Retinal pigment epithelial cell (primary cell): Measurements from ENCODE around the gene CCDC57.
"Not testable (repeated sequence)": the region's sequence is repeated elsewhere in the genome, so short reads cannot be mapped to it uniquely, and the experiment has no call there.

Experiments used
- DNase-seq: peaks from one replicate; pipeline ENCODE4 v3.0.0-alpha.2; 2010; ENCODE audit warnings: low read depth
- H3K4me3 ChIP-seq: 2 replicates; pipeline ENCODE4 v1.5.1; 2011; ENCODE audit warnings: mild to moderate bottlenecking, low read length, control low read depth, moderate library complexity
- TF ChIP-seq, protein P1 (sequence below): conservative IDR thresholded peaks from 2 replicates; pipeline ENCODE4 v1.5.1; 2011; ENCODE audit warnings: low read depth, low read length, control low read depth, inconsistent platforms

The CCDC57 gene

DNA sequence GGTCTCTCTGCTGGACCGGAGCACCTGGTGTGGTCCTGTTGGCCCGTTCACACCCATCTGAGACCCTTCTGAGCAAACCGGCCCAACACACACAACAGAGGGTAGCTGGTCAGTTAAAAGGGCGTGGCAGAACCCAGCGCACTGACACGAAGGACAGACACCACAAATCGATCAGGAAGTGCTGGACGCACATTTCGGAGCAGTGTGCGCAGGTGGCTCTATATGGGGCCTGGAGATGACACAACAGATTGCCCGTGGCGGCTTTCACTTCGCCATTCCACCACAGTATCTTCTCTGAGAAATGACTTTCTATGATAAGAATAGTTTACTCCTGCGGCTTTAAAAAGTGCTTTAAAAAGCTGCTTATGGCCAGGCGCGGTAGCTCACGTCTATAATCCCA, 12.5 kb downstream of the CCDC57 start:
- DNase-seq = no peak
- TF ChIP-seq, protein P1, sequence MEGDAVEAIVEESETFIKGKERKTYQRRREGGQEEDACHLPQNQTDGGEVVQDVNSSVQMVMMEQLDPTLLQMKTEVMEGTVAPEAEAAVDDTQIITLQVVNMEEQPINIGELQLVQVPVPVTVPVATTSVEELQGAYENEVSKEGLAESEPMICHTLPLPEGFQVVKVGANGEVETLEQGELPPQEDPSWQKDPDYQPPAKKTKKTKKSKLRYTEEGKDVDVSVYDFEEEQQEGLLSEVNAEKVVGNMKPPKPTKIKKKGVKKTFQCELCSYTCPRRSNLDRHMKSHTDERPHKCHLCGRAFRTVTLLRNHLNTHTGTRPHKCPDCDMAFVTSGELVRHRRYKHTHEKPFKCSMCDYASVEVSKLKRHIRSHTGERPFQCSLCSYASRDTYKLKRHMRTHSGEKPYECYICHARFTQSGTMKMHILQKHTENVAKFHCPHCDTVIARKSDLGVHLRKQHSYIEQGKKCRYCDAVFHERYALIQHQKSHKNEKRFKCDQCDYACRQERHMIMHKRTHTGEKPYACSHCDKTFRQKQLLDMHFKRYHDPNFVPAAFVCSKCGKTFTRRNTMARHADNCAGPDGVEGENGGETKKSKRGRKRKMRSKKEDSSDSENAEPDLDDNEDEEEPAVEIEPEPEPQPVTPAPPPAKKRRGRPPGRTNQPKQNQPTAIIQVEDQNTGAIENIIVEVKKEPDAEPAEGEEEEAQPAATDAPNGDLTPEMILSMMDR = no peak
- H3K4me3 ChIP-seq = no peak overlapping the region

DNA sequence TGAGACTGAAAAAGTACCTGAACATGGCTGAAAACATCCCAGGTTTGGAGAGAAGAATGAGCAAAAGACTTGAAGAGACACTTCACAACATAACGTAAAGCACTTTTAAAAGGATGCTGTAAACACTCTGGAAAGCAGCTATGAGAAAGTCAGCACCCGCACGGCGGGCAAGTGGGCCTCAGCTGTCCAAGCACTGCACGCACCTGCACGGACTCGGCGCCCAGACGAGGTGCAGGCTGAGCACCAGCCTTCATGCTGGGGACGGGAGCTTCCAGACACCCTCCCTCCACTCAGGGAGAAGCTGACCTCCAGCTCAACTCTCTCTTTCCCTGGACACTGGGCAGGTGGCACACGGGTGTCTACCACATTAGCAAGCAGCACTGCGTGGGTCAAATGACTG, 13.1 kb downstream of the CCDC57 start:
- TF ChIP-seq, protein P1 = no peak
- DNase-seq = no peak

GRCh38 chr17:82198092-82198491, 14.6 kb downstream of the CCDC57 start:
- no peak overlapping the region for H3K4me3 ChIP-seq
- TF ChIP-seq, protein P1 = no peak
- no peak for DNase-seq

More for the DNA sequence above, 13.1 kb downstream of the CCDC57 start:
- H3K4me3 ChIP-seq = no peak overlapping the region

DNA sequence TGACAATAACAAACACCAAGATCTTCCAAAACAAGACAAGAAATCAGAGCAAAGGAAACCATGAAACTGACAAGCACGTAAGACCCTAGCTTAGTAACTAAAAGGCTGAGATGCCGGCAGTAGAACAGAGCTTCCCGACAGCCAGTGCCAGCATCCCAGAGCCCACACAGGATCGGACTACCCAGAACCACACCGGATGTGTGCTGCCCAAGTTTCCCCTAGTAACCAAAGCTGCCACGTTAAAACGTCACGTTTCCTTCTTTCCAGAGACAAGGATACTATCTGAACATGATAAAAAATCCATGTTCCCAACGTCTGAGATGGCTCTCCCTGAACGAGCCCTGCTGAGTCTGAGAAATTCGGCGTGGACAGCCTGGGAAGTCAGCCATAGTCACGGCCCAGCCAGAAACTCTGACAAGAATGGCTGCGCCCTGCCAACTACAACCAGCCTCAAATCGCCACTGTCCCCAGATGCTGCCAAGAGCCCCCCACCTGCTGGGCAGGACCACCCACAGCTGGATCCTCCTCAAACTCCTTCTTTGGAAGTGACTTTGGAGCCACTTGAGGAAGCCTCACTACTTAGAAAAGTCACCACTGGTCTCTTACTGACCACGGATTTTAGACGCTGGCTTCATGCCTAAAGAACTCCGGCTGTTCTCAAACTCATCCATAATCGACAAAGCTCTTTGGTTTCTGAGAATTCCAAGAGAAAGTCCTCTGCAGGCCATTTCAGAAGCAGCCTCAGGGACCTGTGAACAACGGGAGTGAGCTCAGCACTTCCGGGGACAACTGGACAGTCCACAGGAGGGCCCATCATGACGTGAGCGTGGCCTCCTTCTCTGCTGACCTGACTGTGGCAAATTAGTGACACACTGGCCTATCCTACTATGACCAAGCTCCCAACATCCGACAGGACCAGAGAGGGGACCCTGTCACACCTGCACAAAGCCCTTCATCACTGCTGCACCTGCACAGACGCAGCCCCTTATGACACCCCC, 16.7 kb downstream of the CCDC57 start:
- no peak overlapping the region for H3K4me3 ChIP-seq
- DNase-seq = no peak
- TF ChIP-seq, protein P1 = no peak

GRCh38 chr17:82194765-82195164, 17.9 kb downstream of the CCDC57 start:
- TF ChIP-seq, protein P1 = no peak
- H3K4me3 ChIP-seq = no peak overlapping the region
- DNase-seq = no peak

DNA sequence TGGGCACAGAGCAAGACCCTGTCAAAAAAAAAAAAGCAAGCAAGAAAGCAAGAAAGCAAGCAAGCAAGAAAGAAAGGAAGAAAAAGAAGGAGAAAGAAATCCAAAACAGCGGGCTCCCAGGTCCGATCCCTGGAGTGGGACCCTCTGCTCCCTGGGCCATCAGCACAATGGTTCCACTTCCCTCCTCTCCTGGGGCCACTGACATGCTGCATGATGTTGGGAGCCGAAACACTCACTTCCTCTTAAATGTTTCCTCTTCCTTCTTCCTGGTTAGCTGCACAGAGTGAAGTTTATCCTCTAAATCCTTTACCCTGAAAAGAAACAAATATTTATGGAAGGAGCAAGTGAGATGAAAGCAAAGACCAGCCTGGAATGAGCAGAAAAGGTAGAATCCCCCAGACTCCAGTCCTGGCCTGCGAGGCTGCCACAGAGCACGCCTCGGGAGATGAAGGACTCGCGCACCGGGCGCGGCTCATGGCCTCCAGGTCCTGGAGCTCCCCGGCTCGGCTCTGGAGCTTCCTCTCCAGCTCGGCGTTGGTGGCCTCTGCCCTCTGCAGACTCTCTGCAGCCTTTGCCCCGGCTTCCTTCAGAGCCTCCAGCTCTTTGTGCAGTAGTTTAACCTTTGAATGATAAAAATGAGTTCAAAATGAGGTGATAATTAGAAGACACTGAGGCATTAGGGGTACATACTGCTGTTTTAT, 19.0 kb downstream of the CCDC57 start:
- TF ChIP-seq, protein P1 = no peak
- DNase-seq = no peak
- no peak overlapping the region for H3K4me3 ChIP-seq

- not testable (repeated sequence) for DNase-seq, H3K4me3 ChIP-seq
Measured at GRCh38 chr17:82193050-82193449, 19.6 kb downstream of the CCDC57 start.
